Measurements from ENCODE around the gene FRMD1. TPM values are rescaled to one million over a fixed set of nuclear protein-coding genes. Genes with fewer than 3 reads are reported as not detected.

The FRMD1 gene
- total and polyA plus RNA-seq, 2 donors = 1.3 to 23.1 TPM

GRCh38 chr6:168097621-168098430 lies 18.8 kb upstream of the FRMD1 start:
- Histone ChIP-seq H3K4me1 (ENCODE audit: control insufficient read depth in 2 of 2, insufficient read depth in 2 of 2, low read length in 2 of 2) (no peaks in the 10 kb centered on the region), H3K27ac (ENCODE audit: low read depth in 1 of 2, low read length in 1 of 2) (no peak overlapping the region), H3K36me3 (ENCODE audit: control insufficient read depth in 2 of 2, insufficient read depth in 2 of 2, low read length in 1 of 2) (no peaks in the 10 kb centered on the region), H3K27me3 (ENCODE audit: control insufficient read depth in 2 of 2, insufficient read depth in 1 of 2, low read length in 1 of 2) (peaks cover 25 to 36% of the 10 kb centered on the region in 2 donors), H3K4me3 (ENCODE audit: low read length in 2 of 2) (no peak overlapping the region), H3K9me3 (ENCODE audit: control insufficient read depth in 2 of 2, insufficient read depth in 1 of 2, low read length in 1 of 2) (no peaks in the 10 kb centered on the region)
- WGBS = 95% methylated on average over 22 of the region's 22 CpGs
- no peak for DNase-seq (ENCODE audit: low read depth in 6 of 9, low spot score in 9 of 9)

GRCh38 chr6:168097221-168097620 lies 18.2 kb upstream of the FRMD1 start:
- H3K36me3 ChIP-seq (ENCODE audit: control insufficient read depth in 2 of 2, insufficient read depth in 2 of 2, low read length in 1 of 2) = no peaks in the 10 kb centered on the region
- no peaks in the 10 kb centered on the region for H3K4me1 ChIP-seq (ENCODE audit: control insufficient read depth in 2 of 2, insufficient read depth in 2 of 2, low read length in 2 of 2)
- no peak overlapping the region for H3K4me3 ChIP-seq (ENCODE audit: low read length in 2 of 2)
- peaks cover 0 to 5% of the 10 kb centered on the region in 2 donors for H3K9me3 ChIP-seq (ENCODE audit: control insufficient read depth in 2 of 2, insufficient read depth in 1 of 2, low read length in 1 of 2)
- no peak overlapping the region for H3K27ac ChIP-seq (ENCODE audit: low read depth in 1 of 2, low read length in 1 of 2)
- 91% methylated on average over 10 of the region's 10 CpGs for WGBS
- no peak for DNase-seq (ENCODE audit: low read depth in 6 of 9, low spot score in 9 of 9)
- peaks cover 22 to 30% of the 10 kb centered on the region in 2 donors for H3K27me3 ChIP-seq (ENCODE audit: control insufficient read depth in 2 of 2, insufficient read depth in 1 of 2, low read length in 1 of 2)

- H3K27me3 ChIP-seq (ENCODE audit: control insufficient read depth in 2 of 2, insufficient read depth in 1 of 2, low read length in 1 of 2) = peaks cover 13 to 22% of the 10 kb centered on the region in 2 donors
- H3K36me3 ChIP-seq (ENCODE audit: control insufficient read depth in 2 of 2, insufficient read depth in 2 of 2, low read length in 1 of 2) = no peaks in the 10 kb centered on the region
- no peak for DNase-seq (ENCODE audit: low read depth in 6 of 9, low spot score in 9 of 9)
- no peak overlapping the region for H3K4me3 ChIP-seq (ENCODE audit: low read length in 2 of 2)
- no peaks in the 10 kb centered on the region for H3K4me1 ChIP-seq (ENCODE audit: control insufficient read depth in 2 of 2, insufficient read depth in 2 of 2, low read length in 2 of 2)
- WGBS = 88% methylated on average over 13 of the region's 13 CpGs
- peaks cover 0 to 9% of the 10 kb centered on the region in 2 donors for H3K9me3 ChIP-seq (ENCODE audit: control insufficient read depth in 2 of 2, insufficient read depth in 1 of 2, low read length in 1 of 2)
- no peak overlapping the region for H3K27ac ChIP-seq (ENCODE audit: low read depth in 1 of 2, low read length in 1 of 2)
These were observed 17.3 kb upstream of the FRMD1 start for GRCh38 chr6:168096271-168096764.

GRCh38 chr6:168095716-168096250 lies 16.8 kb upstream of the FRMD1 start:
- H3K9me3 ChIP-seq (ENCODE audit: control insufficient read depth in 2 of 2, insufficient read depth in 1 of 2, low read length in 1 of 2) = peaks cover 0 to 9% of the 10 kb centered on the region in 2 donors
- no peak overlapping the region for H3K4me3 ChIP-seq (ENCODE audit: low read length in 2 of 2)
- H3K27me3 ChIP-seq (ENCODE audit: control insufficient read depth in 2 of 2, insufficient read depth in 1 of 2, low read length in 1 of 2) = peaks cover 8 to 18% of the 10 kb centered on the region in 2 donors
- no peak for DNase-seq (ENCODE audit: low read depth in 6 of 9, low spot score in 9 of 9)
- H3K27ac ChIP-seq (ENCODE audit: low read depth in 1 of 2, low read length in 1 of 2) = no peak overlapping the region
- H3K4me1 ChIP-seq (ENCODE audit: control insufficient read depth in 2 of 2, insufficient read depth in 2 of 2, low read length in 2 of 2) = no peaks in the 10 kb centered on the region
- 94% methylated on average over 14 of the region's 14 CpGs for WGBS
- H3K36me3 ChIP-seq (ENCODE audit: control insufficient read depth in 2 of 2, insufficient read depth in 2 of 2, low read length in 1 of 2) = no peaks in the 10 kb centered on the region

- Histone ChIP-seq H3K4me1 (ENCODE audit: control insufficient read depth in 2 of 2, insufficient read depth in 2 of 2, low read length in 2 of 2) (no peaks in the 10 kb centered on the region), H3K27me3 (ENCODE audit: control insufficient read depth in 2 of 2, insufficient read depth in 1 of 2, low read length in 1 of 2) (peaks cover 3 to 12% of the 10 kb centered on the region in 2 donors), H3K4me3 (ENCODE audit: low read length in 2 of 2) (no peak overlapping the region), H3K27ac (ENCODE audit: low read depth in 1 of 2, low read length in 1 of 2) (no peak overlapping the region), H3K36me3 (ENCODE audit: control insufficient read depth in 2 of 2, insufficient read depth in 2 of 2, low read length in 1 of 2) (no peaks in the 10 kb centered on the region), H3K9me3 (ENCODE audit: control insufficient read depth in 2 of 2, insufficient read depth in 1 of 2, low read length in 1 of 2) (peaks cover 0 to 9% of the 10 kb centered on the region in 2 donors)
- no peak for DNase-seq (ENCODE audit: low read depth in 6 of 9, low spot score in 9 of 9)
- WGBS = 94% methylated on average over 17 of the region's 17 CpGs
These were observed 16.2 kb upstream of the FRMD1 start for GRCh38 chr6:168095171-168095691.

- WGBS = 97% methylated on average over 11 of the region's 11 CpGs
- H3K27me3 ChIP-seq (ENCODE audit: control insufficient read depth in 2 of 2, insufficient read depth in 1 of 2, low read length in 1 of 2) = no peaks in the 10 kb centered on the region
- no peak overlapping the region for H3K4me3 ChIP-seq (ENCODE audit: low read length in 2 of 2)
- no peaks in the 10 kb centered on the region for H3K36me3 ChIP-seq (ENCODE audit: control insufficient read depth in 2 of 2, insufficient read depth in 2 of 2, low read length in 1 of 2)
- no peak for DNase-seq (ENCODE audit: low read depth in 6 of 9, low spot score in 9 of 9)
- no peaks in the 10 kb centered on the region for H3K4me1 ChIP-seq (ENCODE audit: control insufficient read depth in 2 of 2, insufficient read depth in 2 of 2, low read length in 2 of 2)
- peaks cover 0 to 9% of the 10 kb centered on the region in 2 donors for H3K9me3 ChIP-seq (ENCODE audit: control insufficient read depth in 2 of 2, insufficient read depth in 1 of 2, low read length in 1 of 2)
- H3K27ac ChIP-seq (ENCODE audit: low read depth in 1 of 2, low read length in 1 of 2) = no peak overlapping the region
These were observed 14.6 kb upstream of the FRMD1 start for GRCh38 chr6:168093634-168094033.

GRCh38 chr6:168093071-168093505 lies 14.1 kb upstream of the FRMD1 start:
- DNase-seq (ENCODE audit: low read depth in 6 of 9, low spot score in 9 of 9) = no peak
- Histone ChIP-seq H3K27ac (ENCODE audit: low read depth in 1 of 2, low read length in 1 of 2) (no peak overlapping the region), H3K27me3 (ENCODE audit: control insufficient read depth in 2 of 2, insufficient read depth in 1 of 2, low read length in 1 of 2) (no peaks in the 10 kb centered on the region), H3K4me1 (ENCODE audit: control insufficient read depth in 2 of 2, insufficient read depth in 2 of 2, low read length in 2 of 2) (no peaks in the 10 kb centered on the region), H3K36me3 (ENCODE audit: control insufficient read depth in 2 of 2, insufficient read depth in 2 of 2, low read length in 1 of 2) (no peaks in the 10 kb centered on the region), H3K9me3 (ENCODE audit: control insufficient read depth in 2 of 2, insufficient read depth in 1 of 2, low read length in 1 of 2) (peaks cover 0 to 9% of the 10 kb centered on the region in 2 donors), H3K4me3 (ENCODE audit: low read length in 2 of 2) (no peak overlapping the region)
- 94% methylated on average over 12 of the region's 12 CpGs for WGBS

- no peaks in the 10 kb centered on the region for H3K4me1 ChIP-seq (ENCODE audit: control insufficient read depth in 2 of 2, insufficient read depth in 2 of 2, low read length in 2 of 2)
- DNase-seq (ENCODE audit: low read depth in 6 of 9, low spot score in 9 of 9) = no peak
- H3K36me3 ChIP-seq (ENCODE audit: control insufficient read depth in 2 of 2, insufficient read depth in 2 of 2, low read length in 1 of 2) = no peaks in the 10 kb centered on the region
- H3K4me3 ChIP-seq (ENCODE audit: low read length in 2 of 2) = no peak overlapping the region
- H3K27me3 ChIP-seq (ENCODE audit: control insufficient read depth in 2 of 2, insufficient read depth in 1 of 2, low read length in 1 of 2) = no peaks in the 10 kb centered on the region
- H3K9me3 ChIP-seq (ENCODE audit: control insufficient read depth in 2 of 2, insufficient read depth in 1 of 2, low read length in 1 of 2) = peaks cover 0 to 9% of the 10 kb centered on the region in 2 donors
- 83% methylated on average over 8 of the region's 8 CpGs for WGBS
- H3K27ac ChIP-seq (ENCODE audit: low read depth in 1 of 2, low read length in 1 of 2) = no peak overlapping the region
These were observed 13.5 kb upstream of the FRMD1 start for GRCh38 chr6:168092541-168092940.
